K562 (cell line): ENCODE measurements around the gene SPSB1.

Experiments used
- ATF2 ChIP-seq: sonication (generic); formaldehyde crosslinking; IDR thresholded peaks from 2 replicates; pipeline ENCODE4 v1.8.1; 2022; ENCODE audit warnings: missing genetic modification reagents
- MAX ChIP-seq: sonication (generic); formaldehyde crosslinking; IDR thresholded peaks from 2 replicates; pipeline ENCODE4 v1.9.0; 2022; ENCODE audit warnings: mild to moderate bottlenecking, missing genetic modification reagents
- NFIC ChIP-seq: fragments of 450-650 bp; IDR thresholded peaks from 2 replicates; pipeline ENCODE4 v1.6.1; 2017; ENCODE audit warnings: mild to moderate bottlenecking, inconsistent platforms
- SPI1 ChIP-seq: IDR thresholded peaks from 2 replicates; pipeline ENCODE4 v1.6.1; 2011; ENCODE audit warnings: low read depth, low read length, control low read depth, borderline replicate concordance
- ZNF280B ChIP-seq: fragments of 250-450 bp; sonication (Bioruptor Pico); IDR thresholded peaks from 2 replicates; pipeline ENCODE4 v1.5.1; 2021; ENCODE audit warnings: mild to moderate bottlenecking
- ZNF79 ChIP-seq: fragments of 250-450 bp; sonication (Bioruptor Pico); IDR thresholded peaks from 2 replicates; pipeline ENCODE4 v1.4.0; 2020; ENCODE audit warnings: low read depth, mild to moderate bottlenecking, moderate library complexity
- TF ChIP-seq, protein P1 (sequence below): fragments of 250-450 bp; sonication (Bioruptor Pico); IDR thresholded peaks from 2 replicates; pipeline ENCODE4 v1.9.0; 2021; ENCODE audit warnings: mild to moderate bottlenecking
- TF ChIP-seq, protein P2 (sequence below), 3 experiments: IDR thresholded peaks in 2 of 3; conservative IDR thresholded peaks in 1 of 3; 2 replicates each; pipeline ENCODE4 v1.5.1; 2011 to 2012; ENCODE audit warnings: low read length in 3 of 3, mild to moderate bottlenecking in 3 of 3, control low read depth in 2 of 3, improper control_type of control experiment in 1 of 3, inconsistent platforms in 1 of 3, low read depth in 1 of 3, mixed read lengths in 1 of 3, moderate library complexity in 1 of 3; ENCODE audit not compliant: insufficient read depth in 2 of 3
- TF ChIP-seq, protein P3 (sequence below): sonication (generic); formaldehyde crosslinking; IDR thresholded peaks from 2 replicates; pipeline ENCODE4 v1.5.0; 2020; ENCODE audit warnings: missing genetic modification reagents

DNA sequence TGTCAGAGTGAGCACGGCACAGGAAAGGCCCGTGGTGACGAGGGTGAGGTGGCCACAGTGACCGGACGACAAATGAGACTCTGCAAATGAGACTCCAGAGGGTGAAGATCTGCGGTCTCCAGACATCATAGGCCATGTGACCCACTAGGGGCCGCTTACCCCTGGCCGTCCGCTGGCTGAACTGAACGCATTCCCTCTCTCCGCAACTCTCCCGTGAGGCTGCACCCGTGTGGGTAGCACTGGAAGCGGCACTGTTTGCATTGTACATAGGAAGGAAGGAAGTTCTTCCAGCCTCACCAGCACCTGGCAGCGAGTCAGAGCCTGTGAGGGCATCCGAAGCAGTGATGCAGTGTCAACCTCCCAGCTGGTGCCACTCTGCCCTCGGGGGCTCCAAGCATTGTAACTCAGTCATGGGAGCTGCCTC is 23.6 kb upstream of the SPSB1 start:
- TF ChIP-seq, protein P1, sequence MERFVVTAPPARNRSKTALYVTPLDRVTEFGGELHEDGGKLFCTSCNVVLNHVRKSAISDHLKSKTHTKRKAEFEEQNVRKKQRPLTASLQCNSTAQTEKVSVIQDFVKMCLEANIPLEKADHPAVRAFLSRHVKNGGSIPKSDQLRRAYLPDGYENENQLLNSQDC = no peak
- TF ChIP-seq NFIC (no peak), MAX (CRISPR knock-in tag) (no peak), ZNF79 (CRISPR knock-in tag) (no peak), ZNF280B (CRISPR knock-in tag) (no peak), ATF2 (CRISPR knock-in tag) (no peak), SPI1 (no peak)
- TF ChIP-seq, protein P2, sequence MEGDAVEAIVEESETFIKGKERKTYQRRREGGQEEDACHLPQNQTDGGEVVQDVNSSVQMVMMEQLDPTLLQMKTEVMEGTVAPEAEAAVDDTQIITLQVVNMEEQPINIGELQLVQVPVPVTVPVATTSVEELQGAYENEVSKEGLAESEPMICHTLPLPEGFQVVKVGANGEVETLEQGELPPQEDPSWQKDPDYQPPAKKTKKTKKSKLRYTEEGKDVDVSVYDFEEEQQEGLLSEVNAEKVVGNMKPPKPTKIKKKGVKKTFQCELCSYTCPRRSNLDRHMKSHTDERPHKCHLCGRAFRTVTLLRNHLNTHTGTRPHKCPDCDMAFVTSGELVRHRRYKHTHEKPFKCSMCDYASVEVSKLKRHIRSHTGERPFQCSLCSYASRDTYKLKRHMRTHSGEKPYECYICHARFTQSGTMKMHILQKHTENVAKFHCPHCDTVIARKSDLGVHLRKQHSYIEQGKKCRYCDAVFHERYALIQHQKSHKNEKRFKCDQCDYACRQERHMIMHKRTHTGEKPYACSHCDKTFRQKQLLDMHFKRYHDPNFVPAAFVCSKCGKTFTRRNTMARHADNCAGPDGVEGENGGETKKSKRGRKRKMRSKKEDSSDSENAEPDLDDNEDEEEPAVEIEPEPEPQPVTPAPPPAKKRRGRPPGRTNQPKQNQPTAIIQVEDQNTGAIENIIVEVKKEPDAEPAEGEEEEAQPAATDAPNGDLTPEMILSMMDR (IDR thresholded peaks at IDR 0.05 in 2 of 3, conservative IDR thresholded peaks at IDR 0.05 in 1 of 3; ENCODE audit: insufficient read depth in 2 of 3, low read depth in 1 of 3, low read length in 3 of 3) = no peak
- TF ChIP-seq, protein P3, sequence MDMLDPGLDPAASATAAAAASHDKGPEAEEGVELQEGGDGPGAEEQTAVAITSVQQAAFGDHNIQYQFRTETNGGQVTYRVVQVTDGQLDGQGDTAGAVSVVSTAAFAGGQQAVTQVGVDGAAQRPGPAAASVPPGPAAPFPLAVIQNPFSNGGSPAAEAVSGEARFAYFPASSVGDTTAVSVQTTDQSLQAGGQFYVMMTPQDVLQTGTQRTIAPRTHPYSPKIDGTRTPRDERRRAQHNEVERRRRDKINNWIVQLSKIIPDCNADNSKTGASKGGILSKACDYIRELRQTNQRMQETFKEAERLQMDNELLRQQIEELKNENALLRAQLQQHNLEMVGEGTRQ (CRISPR knock-in tag) = no peak
